ENCODE data around the gene GET3. TPM values are rescaled to one million over a fixed set of nuclear protein-coding genes. Genes with fewer than 3 reads are reported as not detected.

The GET3 gene
- polyA plus RNA-seq, 3 donors, result 97.5 to 122 (median 108) TPM

DNA sequence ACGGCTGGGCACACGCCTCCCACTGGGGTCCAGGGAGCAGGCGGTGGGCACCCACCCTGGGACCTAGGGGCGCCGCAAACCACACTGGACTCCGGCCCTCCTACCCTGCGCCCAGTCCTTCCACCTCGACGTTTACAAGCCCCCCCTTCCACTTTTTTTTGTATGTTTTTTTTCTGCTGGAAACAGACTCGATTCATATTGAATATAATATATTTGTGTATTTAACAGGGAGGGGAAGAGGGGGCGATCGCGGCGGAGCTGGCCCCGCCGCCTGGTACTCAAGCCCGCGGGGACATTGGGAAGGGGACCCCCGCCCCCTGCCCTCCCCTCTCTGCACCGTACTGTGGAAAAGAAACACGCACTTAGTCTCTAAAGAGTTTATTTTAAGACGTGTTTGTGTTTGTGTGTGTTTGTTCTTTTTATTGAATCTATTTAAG is 55.6 kb downstream of the GET3 start:
- Histone ChIP-seq H3K4me3 (replicated peaks in 1 of 3; ENCODE audit: low read depth in 2 of 3, low read length in 3 of 3) (peak overlapping the region; percentile 86 to 100 (median 100)), H3K4me2 (replicated peaks; ENCODE audit: extremely low read depth, low read length, poor library complexity, severe bottlenecking) (peak overlapping the region; percentile 99), H3K4me1 (ENCODE audit: control insufficient read depth in 1 of 2, insufficient read depth in 2 of 2, low read length in 2 of 2) (peaks cover 49 to 51% of the 10 kb centered on the region in 2 donors), H3K79me2 (ENCODE audit: insufficient read depth, low read length) (peaks cover 64% of the 10 kb centered on the region), H2AFZ (ENCODE audit: insufficient read depth, low read depth, low read length, poor library complexity, severe bottlenecking) (no peak overlapping the region), H3K9ac (ENCODE audit: insufficient read depth, low read length, poor library complexity, severe bottlenecking) (peak overlapping the region; percentile 100), H3K27ac (ENCODE audit: low read depth in 1 of 2, low read length in 2 of 2) (peak overlapping the region; percentile 95 to 100), H3K36me3 (replicated peaks in 1 of 2; ENCODE audit: control insufficient read depth in 1 of 2, insufficient read depth in 2 of 2, low read length in 2 of 2) (no peaks in the 10 kb centered on the region), H3K27me3 (ENCODE audit: control insufficient read depth in 2 of 2, insufficient read depth in 2 of 2, low read length in 2 of 2) (no peaks in the 10 kb centered on the region), H3K9me3 (replicated peaks in 1 of 2; ENCODE audit: control insufficient read depth in 1 of 2, insufficient read depth in 1 of 2, low read length in 2 of 2) (no peaks in the 10 kb centered on the region), H4K20me1 (ENCODE audit: insufficient read depth, low read length) (peaks cover 46% of the 10 kb centered on the region)
- Mint-ChIP-seq H3K27ac (peak overlapping the region; percentile 98 to 100 (median 100)), H3K36me3 (peaks cover 2 to 14% of the 10 kb centered on the region in 2 donors), H3K4me3 (peak overlapping the region; percentile 94 to 98), H3K9me3 (peaks cover 0 to 9% (median 0%) of the 10 kb centered on the region in 7 donors), H3K4me1 (peaks cover 40% of the 10 kb centered on the region), H3K27me3 (ENCODE audit: low read depth in 3 of 3) (peaks cover 0 to 4% (median 1%) of the 10 kb centered on the region in 3 donors)
- 3% methylated on average over 6 of the region's 22 CpGs for WGBS (ENCODE audit: insufficient coverage)
- DNase-seq, result no peak
- intact Hi-C loops (cut with micrococcal nuclease), result loop anchor here (5.0 to 10.0 kb wide), 4 partner anchors 126 to 359 kb away; partner anchors contain the start of genes CALR (in 1 of the 2), IER2 (in 1 of the 2), MAN2B1 (in 1 of the 2) and STX10 (in 1 of the 2)
- TF ChIP-seq, protein P1, sequence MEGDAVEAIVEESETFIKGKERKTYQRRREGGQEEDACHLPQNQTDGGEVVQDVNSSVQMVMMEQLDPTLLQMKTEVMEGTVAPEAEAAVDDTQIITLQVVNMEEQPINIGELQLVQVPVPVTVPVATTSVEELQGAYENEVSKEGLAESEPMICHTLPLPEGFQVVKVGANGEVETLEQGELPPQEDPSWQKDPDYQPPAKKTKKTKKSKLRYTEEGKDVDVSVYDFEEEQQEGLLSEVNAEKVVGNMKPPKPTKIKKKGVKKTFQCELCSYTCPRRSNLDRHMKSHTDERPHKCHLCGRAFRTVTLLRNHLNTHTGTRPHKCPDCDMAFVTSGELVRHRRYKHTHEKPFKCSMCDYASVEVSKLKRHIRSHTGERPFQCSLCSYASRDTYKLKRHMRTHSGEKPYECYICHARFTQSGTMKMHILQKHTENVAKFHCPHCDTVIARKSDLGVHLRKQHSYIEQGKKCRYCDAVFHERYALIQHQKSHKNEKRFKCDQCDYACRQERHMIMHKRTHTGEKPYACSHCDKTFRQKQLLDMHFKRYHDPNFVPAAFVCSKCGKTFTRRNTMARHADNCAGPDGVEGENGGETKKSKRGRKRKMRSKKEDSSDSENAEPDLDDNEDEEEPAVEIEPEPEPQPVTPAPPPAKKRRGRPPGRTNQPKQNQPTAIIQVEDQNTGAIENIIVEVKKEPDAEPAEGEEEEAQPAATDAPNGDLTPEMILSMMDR (IDR thresholded peaks at IDR 0.05), result no peak

DNA sequence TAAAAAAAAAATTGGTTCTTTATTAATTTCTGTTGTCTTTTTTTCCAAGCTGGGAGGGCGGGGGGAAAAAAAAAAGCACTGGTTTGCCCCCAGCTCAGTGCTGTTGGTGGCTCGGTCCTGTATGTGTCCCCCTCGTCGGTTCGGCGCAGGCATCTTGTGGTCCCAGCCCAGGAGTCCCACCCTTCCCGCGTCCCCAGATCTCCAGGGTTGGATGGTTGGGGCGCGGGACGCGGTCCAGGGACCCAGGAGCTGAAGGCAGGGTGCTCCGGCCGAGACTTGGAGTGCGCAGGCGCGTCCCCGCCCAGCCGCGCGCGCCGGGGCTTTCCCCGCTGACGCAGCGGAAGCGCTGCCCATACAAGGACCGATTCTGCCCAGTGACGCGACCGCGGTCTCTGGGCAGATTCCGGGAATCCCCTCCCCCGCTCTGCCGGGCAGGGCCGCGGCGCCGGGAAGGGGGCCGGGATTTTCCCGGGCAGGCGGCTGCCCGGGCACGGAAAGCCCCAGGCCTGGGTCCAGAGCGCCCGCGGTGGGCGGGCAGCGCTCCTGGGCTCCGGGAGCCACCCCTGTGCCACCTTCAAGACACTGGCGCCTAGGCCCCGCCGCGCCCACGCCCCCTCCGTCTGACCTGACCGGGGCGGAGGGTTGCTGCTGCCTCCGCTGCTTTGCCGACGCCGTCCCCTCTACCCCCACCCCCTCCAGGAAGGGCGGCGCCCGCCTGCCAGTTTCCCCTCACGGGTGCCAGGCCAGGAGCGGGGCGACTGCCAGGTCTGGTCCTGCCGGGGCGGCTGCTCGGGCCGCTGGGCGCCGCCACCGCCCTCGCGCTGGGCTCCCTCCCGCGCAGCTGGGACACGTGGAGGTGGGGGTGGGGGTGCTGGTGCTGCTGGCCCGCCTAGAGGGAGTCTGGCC is 56.2 kb downstream of the GET3 start:
- Histone ChIP-seq H3K9ac (ENCODE audit: insufficient read depth, low read length, poor library complexity, severe bottlenecking) (peak overlapping the region; percentile 100), H3K27me3 (ENCODE audit: control insufficient read depth in 2 of 2, insufficient read depth in 2 of 2, low read length in 2 of 2) (no peaks in the 10 kb centered on the region), H3K4me1 (ENCODE audit: control insufficient read depth in 1 of 2, insufficient read depth in 2 of 2, low read length in 2 of 2) (peaks cover 42 to 44% of the 10 kb centered on the region in 2 donors), H3K4me3 (replicated peaks in 1 of 3; ENCODE audit: low read depth in 2 of 3, low read length in 3 of 3) (peak overlapping the region; percentile 86 to 100 (median 100)), H3K4me2 (replicated peaks; ENCODE audit: extremely low read depth, low read length, poor library complexity, severe bottlenecking) (peak overlapping the region; percentile 99), H3K79me2 (ENCODE audit: insufficient read depth, low read length) (peaks cover 57% of the 10 kb centered on the region), H3K9me3 (replicated peaks in 1 of 2; ENCODE audit: control insufficient read depth in 1 of 2, insufficient read depth in 1 of 2, low read length in 2 of 2) (no peaks in the 10 kb centered on the region), H4K20me1 (ENCODE audit: insufficient read depth, low read length) (peaks cover 46% of the 10 kb centered on the region), H2AFZ (ENCODE audit: insufficient read depth, low read depth, low read length, poor library complexity, severe bottlenecking) (no peak overlapping the region), H3K27ac (ENCODE audit: low read depth in 1 of 2, low read length in 2 of 2) (peak overlapping the region; percentile 95 to 100), H3K36me3 (replicated peaks in 1 of 2; ENCODE audit: control insufficient read depth in 1 of 2, insufficient read depth in 2 of 2, low read length in 2 of 2) (no peaks in the 10 kb centered on the region)
- Mint-ChIP-seq H3K27me3 (ENCODE audit: low read depth in 3 of 3) (peaks cover 0 to 4% (median 1%) of the 10 kb centered on the region in 3 donors), H3K9me3 (peaks cover 0 to 9% (median 0%) of the 10 kb centered on the region in 7 donors), H3K4me3 (peak overlapping the region; percentile 94 to 98), H3K4me1 (peaks cover 33% of the 10 kb centered on the region), H3K27ac (peak overlapping the region; percentile 98 to 100 (median 100)), H3K36me3 (peaks cover 2 to 15% of the 10 kb centered on the region in 2 donors)
- TF ChIP-seq, protein P1 (IDR thresholded peaks at IDR 0.05), result no peak
- DNase-seq, result peak; percentile 93 to 95 (median 95)
- intact Hi-C loops (cut with micrococcal nuclease), result loop anchor here (2.0 to 10.0 kb wide), 5 partner anchors 15 to 359 kb away; partner anchors contain the start of genes CALR (in 1 of the 2), IER2 (in 1 of the 2), MAN2B1 (in 1 of the 2) and STX10 (in 1 of the 2)
- 0% methylated on average over 60 of the region's 81 CpGs for WGBS (ENCODE audit: insufficient coverage)
